Uterine smooth muscle cell (primary cell): ENCODE data around the gene MSS51. TPM values are rescaled to one million over a fixed set of nuclear protein-coding genes. Genes with fewer than 3 reads are reported as not detected.

Source experiments
- total RNA-seq: library from RNA; depleted of rRNA; stranded (reverse); fragments of >200 nt; gene quantifications from 2 replicates; pipeline ENCODE4 v1.2.3, GENCODE V29; 2014

The MSS51 gene
- 2.0 and 2.1 TPM in 2 replicates for total RNA-seq

DNA sequence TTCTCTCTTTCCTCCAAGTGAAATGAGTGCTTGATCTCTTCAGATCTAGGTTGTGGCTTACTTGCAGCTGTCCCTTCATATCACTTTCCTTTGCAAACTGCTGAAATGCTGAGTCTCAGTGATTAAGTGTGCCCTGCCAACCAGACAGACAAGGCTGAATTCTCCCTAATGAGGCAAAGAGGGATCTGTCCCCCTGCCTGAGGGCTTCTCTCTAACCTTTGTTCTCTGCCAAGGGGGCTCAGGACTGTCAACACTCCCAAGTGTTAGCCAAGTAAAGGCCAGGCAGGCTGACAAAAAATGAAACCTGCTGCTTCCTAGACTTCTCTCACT, at the start of gene MSS51:
Gene MSS51 (minus strand): TSS at position 24 of the 330 bp plus-strand sequence. CDS start 5,277 bp downstream, outside the sequence.

GRCh38 chr10:73413528-73414229, 19.7 kb downstream of the MSS51 start, which contains the start of gene ANXA7:
ANXA7 (minus strand) TSS chr10:73414058; CDS start chr10:73400856, 13,202 bp downstream.

Other genes starting within 250 kb of the MSS51 start
- 30.6 and 80.8 TPM in 2 replicates for gene DNAJC9, start 186.3 kb downstream of the MSS51 start, total RNA-seq
- gene MRPS16, start 180.9 kb downstream of the MSS51 start, total RNA-seq: 77.2 and 92.7 TPM in 2 replicates
- 0.44 and 0.75 TPM in 2 replicates for gene CFAP70, start 74.7 kb downstream of the MSS51 start, total RNA-seq
- 148 and 211 TPM in 2 replicates for gene ANXA7, start 19.5 kb downstream of the MSS51 start, total RNA-seq
- 34.9 and 36.6 TPM in 2 replicates for gene PPP3CB, start 62.5 kb upstream of the MSS51 start, total RNA-seq
- 35.5 and 38.4 TPM in 2 replicates for gene USP54, start 157.8 kb upstream of the MSS51 start, total RNA-seq
- not detected in 2 replicates for gene MYOZ1, start 207.9 kb upstream of the MSS51 start, total RNA-seq
- under 0.01 TPM in 1 of 2 replicates, not detected in the other for gene SYNPO2L, start 222.5 kb upstream of the MSS51 start, total RNA-seq